Left renal cortex interstitium (tissue), 4 donors: Measurements from ENCODE around the gene GABRA6. TPM values are rescaled to one million over a fixed set of nuclear protein-coding genes. Genes with fewer than 3 reads are reported as not detected.

Experiments
- DNase-seq, 4 donors: peaks; one replicate each; pipeline ENCODE4 v3.0.0-alpha.2; 2013; ENCODE audit warnings: low read depth in 4 of 4, low spot score in 2 of 4, missing footprints in 1 of 4
- polyA plus RNA-seq, 4 donors: library from polyadenylated mRNA; unstranded; fragments of 120-200 nt; gene quantifications; one replicate each; pipeline ENCODE4 v1.2.1, GENCODE V29; 2013; ENCODE audit not compliant: insufficient read length in 4 of 4

Gene GABRA6
- polyA plus RNA-seq, 4 donors: 0.19 TPM; not detected in 3

DNA sequence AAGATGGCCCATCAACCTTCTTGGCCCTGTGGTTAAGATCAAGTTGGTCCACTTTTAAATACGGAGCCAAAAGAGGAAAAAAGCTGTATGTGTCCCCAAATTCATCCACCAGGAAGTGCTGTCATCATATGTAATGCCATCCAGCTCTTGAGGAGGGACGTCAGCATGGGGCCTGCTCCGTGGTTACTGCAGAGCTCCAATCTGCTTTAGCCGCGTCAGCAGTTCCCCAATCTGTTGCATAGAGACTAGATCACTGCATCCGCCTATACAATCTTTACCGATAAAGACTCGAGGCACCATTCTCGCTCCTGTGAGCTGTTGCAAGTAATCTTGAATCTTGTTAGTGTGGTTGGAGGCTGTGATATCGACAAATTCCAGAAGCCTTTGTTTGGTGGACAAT, 65.7 kb downstream of the GABRA6 start:
- no peak for DNase-seq

Other genes with a start within 250 kb of the GABRA6 start
- gene GABRB2, start 139.0 kb upstream of the GABRA6 start, polyA plus RNA-seq: 1 to 10 TPM; 1.2 to 1.8 (median 1.7) TPM
- gene GABRA1, start 162.4 kb downstream of the GABRA6 start, polyA plus RNA-seq: under 1 TPM in 1 of 4 donors, not detected in 3; 0.09 TPM